Osteocyte (in vitro differentiated cells): ENCODE results near the gene UBXN1. TPM values are rescaled to one million over a fixed set of nuclear protein-coding genes. Genes with fewer than 3 reads are reported as not detected.

Source experiments
- DNase-seq: peaks from one replicate; pipeline ENCODE4 v3.0.0; 2021; ENCODE audit warnings: mixed read lengths; ENCODE audit not compliant: unreplicated experiment; ENCODE audit errors: extremely low spot score
- H3K27ac Mint-ChIP-seq: one replicate; pipeline ENCODE4 v1.8.0; 2021; ENCODE audit warnings: mild to moderate bottlenecking, mixed read lengths; ENCODE audit not compliant: unreplicated experiment
- H3K27me3 Mint-ChIP-seq: one replicate; pipeline ENCODE4 v1.8.0; 2021; ENCODE audit warnings: mixed read lengths; ENCODE audit not compliant: unreplicated experiment
- H3K36me3 Mint-ChIP-seq: one replicate; pipeline ENCODE4 v1.8.0; 2021; ENCODE audit warnings: mixed read lengths; ENCODE audit not compliant: unreplicated experiment
- H3K4me1 Mint-ChIP-seq: one replicate; pipeline ENCODE4 v1.8.0; 2021; ENCODE audit warnings: mixed read lengths; ENCODE audit not compliant: unreplicated experiment
- H3K4me3 Mint-ChIP-seq: one replicate; pipeline ENCODE4 v1.8.0; 2021; ENCODE audit warnings: mild to moderate bottlenecking, moderate library complexity, mixed read lengths; ENCODE audit not compliant: unreplicated experiment
- H3K9me3 Mint-ChIP-seq: one replicate; pipeline ENCODE4 v1.8.0; 2021; ENCODE audit warnings: mixed read lengths; ENCODE audit not compliant: unreplicated experiment
- CTCF ChIP-seq: fragments of 200-600 bp; sonication (generic); IDR thresholded peaks from 2 replicates; pipeline ENCODE4 v1.5.0; 2021; ENCODE audit warnings: antibody characterized with exemption, mild to moderate bottlenecking, moderate library complexity
- total RNA-seq: library from RNA; stranded (reverse); gene quantifications from 2 replicates; pipeline ENCODE4 v1.2.1, GENCODE V29; 2021

UBXN1 gene
- total RNA-seq, 1 donor from 2014 or later, result 132 TPM

- H3K4me3 Mint-ChIP-seq, result no peak overlapping the region
- no peak for DNase-seq
- no peaks in the 10 kb centered on the region for H3K27me3 Mint-ChIP-seq
- H3K36me3 Mint-ChIP-seq, result peaks cover 39% of the 10 kb centered on the region
- H3K4me1 Mint-ChIP-seq, result peaks cover 29% of the 10 kb centered on the region
- no peak for TF ChIP-seq CTCF
- H3K27ac Mint-ChIP-seq, result peak overlapping the region; percentile 57
- no peaks in the 10 kb centered on the region for H3K9me3 Mint-ChIP-seq
Measured at GRCh38 chr11:62712861-62713260, 34.0 kb upstream of the UBXN1 start.

- DNase-seq, result no peak
- H3K36me3 Mint-ChIP-seq, result peaks cover 34% of the 10 kb centered on the region
Measured at GRCh38 chr11:62712276-62712812, 33.5 kb upstream of the UBXN1 start.

GRCh38 chr11:62710001-62710345 lies 31.1 kb upstream of the UBXN1 start:
- TF ChIP-seq CTCF, result no peak
- DNase-seq, result no peak
- Mint-ChIP-seq H3K27me3 (no peaks in the 10 kb centered on the region), H3K27ac (peak overlapping the region; percentile 100), H3K36me3 (peaks cover 16% of the 10 kb centered on the region), H3K4me1 (peaks cover 51% of the 10 kb centered on the region), H3K9me3 (no peaks in the 10 kb centered on the region), H3K4me3 (peak overlapping the region; percentile 80)

More at GRCh38 chr11:62712276-62712812, 33.5 kb upstream of the UBXN1 start:
- Mint-ChIP-seq H3K27ac (peak overlapping the region; percentile 57), H3K27me3 (no peaks in the 10 kb centered on the region), H3K4me1 (peaks cover 33% of the 10 kb centered on the region), H3K9me3 (no peaks in the 10 kb centered on the region), H3K4me3 (no peak overlapping the region)
- no peak for TF ChIP-seq CTCF

GRCh38 chr11:62709247-62710000 lies 30.6 kb upstream of the UBXN1 start:
- peaks cover 16% of the 10 kb centered on the region for H3K36me3 Mint-ChIP-seq
- DNase-seq, result peak; percentile 98
- TF ChIP-seq CTCF, result no peak
- peaks cover 52% of the 10 kb centered on the region for H3K4me1 Mint-ChIP-seq
- no peaks in the 10 kb centered on the region for H3K27me3 Mint-ChIP-seq
- H3K27ac Mint-ChIP-seq, result peak overlapping the region; percentile 100
- H3K9me3 Mint-ChIP-seq, result no peaks in the 10 kb centered on the region
- peak overlapping the region; percentile 80 for H3K4me3 Mint-ChIP-seq

GRCh38 chr11:62708793-62709192 lies 29.9 kb upstream of the UBXN1 start:
- peaks cover 12% of the 10 kb centered on the region for H3K36me3 Mint-ChIP-seq
- TF ChIP-seq CTCF, result no peak
- H3K27me3 Mint-ChIP-seq, result no peaks in the 10 kb centered on the region
- peaks cover 50% of the 10 kb centered on the region for H3K4me1 Mint-ChIP-seq
- DNase-seq, result no peak
- peak overlapping the region; percentile 100 for H3K27ac Mint-ChIP-seq
- H3K9me3 Mint-ChIP-seq, result no peaks in the 10 kb centered on the region
- peak overlapping the region; percentile 80 for H3K4me3 Mint-ChIP-seq
